GM06990 (cell line): ENCODE results near the gene ERFE.

Source experiments
- DNase-seq: peaks from one replicate; pipeline ENCODE4 v3.0.0-alpha.2; 2011; ENCODE audit not compliant: insufficient read length; ENCODE audit errors: extremely low read depth
- H3K27me3 ChIP-seq: replicated peaks from 2 replicates; pipeline ENCODE4 v1.6.0; 2011; ENCODE audit warnings: low read length; ENCODE audit not compliant: control insufficient read depth, insufficient read depth
- H3K36me3 ChIP-seq: 2 replicates; pipeline ENCODE4 v1.5.1; 2011; ENCODE audit warnings: low read length; ENCODE audit not compliant: control insufficient read depth, insufficient read depth
- H3K4me3 ChIP-seq: replicated peaks from 2 replicates; pipeline ENCODE4 v1.5.1; 2011; ENCODE audit warnings: low read depth, mild to moderate bottlenecking, control low read depth, low read length
- CTCF ChIP-seq: IDR thresholded peaks from 2 replicates; pipeline ENCODE4 v1.5.1; 2011; ENCODE audit warnings: low read length, control low read depth, mild to moderate bottlenecking, inconsistent platforms; ENCODE audit not compliant: insufficient read depth, poor library complexity, severe bottlenecking

Gene ERFE

GRCh38 chr2:238183821-238184220 is 25.1 kb downstream of the ERFE start:
- Histone ChIP-seq H3K36me3 (peaks cover 32% of the 10 kb centered on the region), H3K27me3 (no peaks in the 10 kb centered on the region), H3K4me3 (no peak overlapping the region)
- TF ChIP-seq CTCF, result no peak
- DNase-seq, result no peak

- H3K36me3 ChIP-seq, result peaks cover 20% of the 10 kb centered on the region
These were observed 29.1 kb downstream of the ERFE start for GRCh38 chr2:238187618-238188548.

GRCh38 chr2:238190445-238190844 is 31.7 kb downstream of the ERFE start:
- no peak for TF ChIP-seq CTCF
- peaks cover 19% of the 10 kb centered on the region for H3K36me3 ChIP-seq
- H3K27me3 ChIP-seq, result no peaks in the 10 kb centered on the region
- no peak for DNase-seq
- no peak overlapping the region for H3K4me3 ChIP-seq

More at GRCh38 chr2:238187618-238188548, 29.1 kb downstream of the ERFE start:
- no peak for TF ChIP-seq CTCF
- Histone ChIP-seq H3K4me3 (no peak overlapping the region), H3K27me3 (no peaks in the 10 kb centered on the region)
- DNase-seq, result no peak

- TF ChIP-seq CTCF, result no peak
- peak overlapping the region; percentile 88 for H3K4me3 ChIP-seq
- H3K36me3 ChIP-seq, result peaks cover 2% of the 10 kb centered on the region; the same call in 1 of the 2 replicates
- no peaks in the 10 kb centered on the region for H3K27me3 ChIP-seq
- no peak for DNase-seq
These were observed 43.7 kb downstream of the ERFE start for GRCh38 chr2:238202326-238203093.

GRCh38 chr2:238203094-238203972 is 44.6 kb downstream of the ERFE start, which contains the start of gene ILKAP:
TSS of gene ILKAP (minus strand) at chr2:238203695. CDS start at chr2:238203553, 142 bp downstream.
- no peak for TF ChIP-seq CTCF
- H3K4me3 ChIP-seq, result peak within 1 kb of the TSS; percentile 88
- DNase-seq, result peak; percentile 89
- no peaks in the 10 kb centered on the region for H3K27me3 ChIP-seq
- peaks cover 2% of the 10 kb centered on the region; the same call in 1 of the 2 replicates for H3K36me3 ChIP-seq
